Thoracic aorta endothelial cell (primary cell): ENCODE measurements around the gene PTPRCAP. TPM values are rescaled to one million over a fixed set of nuclear protein-coding genes. Genes with fewer than 3 reads are reported as not detected.

Experiments
- small RNA-seq: library from RNA; depleted of rRNA; stranded (forward); fragments of <200 nt; gene quantifications from one replicate; pipeline ENCODE3, GENCODE V24; 2012
- total RNA-seq: library from RNA; depleted of rRNA; stranded (reverse); fragments of >200 nt; gene quantifications from 2 replicates; pipeline ENCODE4 v1.2.3, GENCODE V29; 2012

Gene PTPRCAP, protein sequence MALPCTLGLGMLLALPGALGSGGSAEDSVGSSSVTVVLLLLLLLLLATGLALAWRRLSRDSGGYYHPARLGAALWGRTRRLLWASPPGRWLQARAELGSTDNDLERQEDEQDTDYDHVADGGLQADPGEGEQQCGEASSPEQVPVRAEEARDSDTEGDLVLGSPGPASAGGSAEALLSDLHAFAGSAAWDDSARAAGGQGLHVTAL
- 0.27 and 0.93 TPM in 2 replicates for total RNA-seq

DNA sequence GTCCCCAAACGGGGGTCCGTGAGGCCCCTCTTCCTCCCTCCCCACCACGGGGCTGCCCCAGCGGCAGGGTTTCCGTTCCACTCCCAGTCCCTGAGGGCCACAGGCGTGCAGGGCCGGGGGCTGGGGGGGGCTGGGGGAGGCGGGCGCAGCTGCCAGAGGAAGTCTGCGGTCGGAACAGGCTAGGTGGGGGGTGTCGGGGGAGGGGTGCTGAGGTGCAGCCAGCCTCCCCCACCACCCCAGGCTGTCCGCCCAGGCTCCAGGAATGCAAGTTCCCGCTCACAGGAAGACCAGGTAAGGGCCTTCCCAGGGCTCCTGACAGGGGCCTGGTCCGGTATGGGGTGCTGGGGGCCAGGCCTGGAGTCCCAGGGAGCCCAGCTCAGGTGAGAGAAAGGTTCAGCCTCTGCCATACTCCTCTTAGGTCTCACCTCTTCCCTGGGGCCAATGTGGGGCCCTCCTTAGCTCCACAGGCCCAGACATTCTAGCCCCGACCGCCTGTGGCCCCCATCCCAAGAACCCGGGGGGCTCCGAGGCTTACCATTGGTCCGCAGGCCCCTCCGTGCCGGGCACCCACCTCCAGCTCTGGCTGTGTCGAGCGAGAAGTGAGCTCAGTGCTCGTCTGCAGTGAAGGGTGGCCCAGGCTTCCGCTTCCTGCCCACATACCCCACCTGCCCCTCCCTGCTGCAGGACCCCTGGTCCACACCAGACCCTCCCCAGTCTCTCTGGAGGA, at the start of gene PTPRCAP:
TSS of gene PTPRCAP (minus strand) at position 601 of the 727 bp plus-strand sequence. CDS start at position 538, 63 bp downstream.

GRCh38 chr11:67482827-67483798, 45.6 kb upstream of the PTPRCAP start, which contains the start of gene AIP:
AIP (plus strand) TSS chr11:67483026; CDS start chr11:67483159, 133 bp downstream.

DNA sequence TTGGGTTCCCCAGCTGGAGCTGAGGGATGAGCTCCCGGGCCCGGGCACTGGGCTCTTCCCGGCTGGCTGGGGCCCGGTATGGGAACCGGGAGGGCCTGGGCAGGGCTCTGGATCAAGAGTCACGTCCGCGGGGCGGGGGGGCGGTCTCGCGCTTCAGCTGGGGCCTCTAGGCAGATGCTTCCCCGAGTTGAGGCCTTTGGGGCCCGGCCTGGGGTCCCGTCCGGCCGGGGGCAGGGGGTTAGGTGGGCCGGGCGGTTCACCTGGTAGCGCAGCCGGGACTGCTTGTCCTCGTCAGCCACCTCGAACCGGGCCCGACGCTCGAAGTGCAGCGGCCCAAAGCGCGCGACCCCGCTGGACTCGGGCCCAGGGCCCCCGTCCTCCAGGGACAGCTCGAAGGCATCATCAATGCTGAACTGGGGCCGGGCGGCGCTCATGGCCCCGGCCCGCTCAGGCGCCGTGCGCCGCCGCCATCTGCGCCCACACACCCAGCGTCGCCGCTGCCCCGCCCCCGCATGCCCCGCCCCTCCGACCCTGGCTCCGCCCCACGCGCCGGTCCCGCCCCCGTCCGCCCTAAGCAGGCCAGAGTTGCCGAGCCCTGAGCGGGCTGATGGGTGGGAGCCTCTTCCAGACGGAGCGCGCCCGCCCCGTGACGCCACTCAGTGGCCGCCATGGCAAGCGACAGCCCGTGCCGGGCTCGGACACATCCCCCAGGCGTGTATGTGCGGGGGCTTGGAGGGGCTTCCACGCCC, 31.5 kb upstream of the PTPRCAP start, which contains the start of gene TMEM134:
TSS of gene TMEM134 (minus strand) at position 493 of the 749 bp plus-strand sequence. CDS start at position 434, 59 bp downstream.

DNA sequence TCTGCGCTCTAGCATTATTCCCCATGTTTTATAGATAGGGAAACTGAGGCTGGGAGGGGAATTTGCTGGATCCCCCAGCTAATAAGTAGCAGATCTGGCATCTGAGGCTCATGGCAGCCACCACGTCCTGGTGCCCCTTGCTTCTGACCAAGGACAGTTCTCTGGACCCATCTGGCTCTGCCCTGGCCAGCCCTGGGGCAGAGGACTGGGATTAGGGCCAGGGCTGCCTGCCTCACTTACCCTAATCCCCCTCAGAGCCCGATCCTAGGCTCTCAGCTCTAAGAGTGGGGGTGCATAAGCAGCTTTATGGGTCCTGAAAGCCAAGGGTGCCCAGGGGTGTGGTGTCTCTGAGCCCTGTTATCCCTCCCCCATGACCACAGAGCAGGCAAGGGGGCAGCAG, 17.6 kb upstream of the PTPRCAP start, which contains the start of gene CABP4:
TSS of gene CABP4 (plus strand) at position 301 of the 400 bp plus-strand sequence. CDS start at position 371, 70 bp downstream.

GRCh38 chr11:67452141-67452952, 14.9 kb upstream of the PTPRCAP start, which contains the start of gene GPR152:
GPR152 (minus strand) TSS chr11:67452729; CDS start chr11:67452724, 5 bp downstream.

GRCh38 chr11:67428052-67429001, 9.2 kb downstream of the PTPRCAP start, which contains the start of gene RPS6KB2:
RPS6KB2 (plus strand) TSS chr11:67428494; CDS start chr11:67428546, 52 bp downstream.

DNA sequence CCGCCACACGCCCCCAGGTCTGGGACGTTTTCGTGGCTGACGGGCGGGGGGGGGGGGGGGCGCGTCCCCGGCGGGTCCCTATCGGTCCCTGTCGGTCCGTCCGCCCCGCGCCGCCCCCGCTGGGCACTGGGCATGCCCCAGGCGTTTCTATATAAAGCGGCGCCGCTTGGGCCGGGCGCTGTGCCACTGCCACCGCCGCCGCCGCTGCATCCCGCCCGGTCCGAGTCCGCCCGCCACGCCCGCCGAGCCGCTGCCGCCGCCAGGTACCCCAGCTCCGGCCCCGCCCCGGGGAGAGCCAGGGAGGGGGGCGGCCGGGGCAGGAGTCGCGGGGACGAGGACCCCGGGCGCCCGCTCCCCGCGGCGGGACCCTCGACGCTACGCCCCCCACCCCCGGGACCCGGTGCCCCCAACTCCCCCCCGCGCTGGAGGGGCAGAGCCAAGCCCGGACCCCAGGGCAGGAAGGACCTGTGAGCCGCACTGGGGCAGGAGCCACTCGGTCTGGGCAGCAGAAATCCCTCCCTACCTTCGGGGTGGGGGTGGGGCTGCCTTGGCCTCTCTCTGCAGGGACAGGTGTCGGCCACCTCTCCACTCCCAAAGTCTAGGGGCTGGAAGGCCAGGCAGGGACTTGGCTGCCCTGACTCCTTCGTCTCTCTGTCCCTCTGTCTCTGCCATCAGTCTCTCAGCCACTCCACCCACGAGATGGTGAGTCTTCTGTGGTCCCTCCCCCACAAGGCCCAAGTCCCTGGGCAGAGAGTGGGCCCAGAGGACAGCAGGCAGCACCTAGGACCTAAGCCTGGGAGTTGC, 21.8 kb downstream of the PTPRCAP start, which contains the start of gene CARNS1:
TSS of gene CARNS1 (plus strand) at position 178 of the 804 bp plus-strand sequence. CDS start at position 700, 522 bp downstream.

DNA sequence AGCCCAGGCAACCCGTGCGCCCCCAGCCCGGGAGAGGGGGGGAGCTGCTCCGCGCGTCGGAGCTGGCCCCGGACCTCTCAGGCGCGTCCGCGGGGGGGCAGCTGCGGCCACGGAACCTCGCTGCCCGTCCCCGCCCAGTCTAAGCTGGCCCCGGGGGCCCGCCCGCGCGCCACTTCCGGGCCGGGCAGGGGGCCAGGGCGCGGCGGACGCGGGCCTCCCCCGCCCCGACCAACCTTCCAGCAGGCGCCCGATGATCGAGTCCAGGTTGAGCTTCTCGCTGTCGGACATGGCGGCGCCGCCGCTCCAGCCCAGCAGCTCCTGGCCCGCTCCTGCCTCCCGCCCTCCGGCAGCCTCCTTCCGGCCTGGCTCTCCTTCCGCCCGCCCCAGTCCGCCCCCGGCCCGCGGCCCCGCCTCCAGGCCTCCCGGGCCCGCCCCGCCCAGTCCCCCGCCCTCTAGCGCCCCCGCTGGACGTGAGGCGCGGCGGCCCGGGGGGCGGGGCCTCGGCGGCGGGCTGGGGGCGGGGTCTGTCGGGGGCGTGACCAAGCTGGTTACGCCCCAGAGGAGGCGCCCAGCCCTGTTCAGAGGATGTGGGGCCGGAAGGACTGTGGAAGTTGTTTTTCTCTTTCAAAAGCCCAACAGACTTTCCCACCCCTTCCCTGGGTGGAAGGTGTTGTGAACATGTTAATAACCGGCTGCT, 35.8 kb downstream of the PTPRCAP start, which contains the start of gene PPP1CA:
TSS of gene PPP1CA (minus strand) at position 364 of the 697 bp plus-strand sequence. CDS start at position 288, 76 bp downstream.

GRCh38 chr11:67391304-67392182, 45.9 kb downstream of the PTPRCAP start, which contains the start of gene RAD9A:
RAD9A (plus strand) TSS chr11:67391986; CDS start chr11:67392045, 59 bp downstream.

Small RNA genes lying within 50 kb of the gene (small RNA-seq; reads per million reads assigned to genes)
- not detected for gene RNU6-1238P

Other genes with a start within 250 kb of the PTPRCAP start
- gene GRK2, start 171.2 kb downstream of the PTPRCAP start, total RNA-seq, result 29.1 and 39.3 TPM in 2 replicates
- gene ANKRD13D, start 148.4 kb downstream of the PTPRCAP start, total RNA-seq, result 22.1 and 23.5 TPM in 2 replicates
- gene SSH3, start 134.2 kb downstream of the PTPRCAP start, total RNA-seq, result 8.2 and 9.0 TPM in 2 replicates
- gene POLD4, start 84.1 kb downstream of the PTPRCAP start, total RNA-seq, result 37.9 and 45.9 TPM in 2 replicates
- 2.3 and 2.9 TPM in 2 replicates for gene CLCF1, start 64.1 kb downstream of the PTPRCAP start, total RNA-seq
- 4.4 and 6.7 TPM in 2 replicates for gene RAD9A, start 45.7 kb downstream of the PTPRCAP start, total RNA-seq
- gene PPP1CA, start 35.8 kb downstream of the PTPRCAP start, total RNA-seq, result 200 and 207 TPM in 2 replicates
- gene TBC1D10C, start 33.6 kb downstream of the PTPRCAP start, total RNA-seq, result not detected in 2 replicates
- 0.13 and 0.22 TPM in 2 replicates for gene CARNS1, start 22.0 kb downstream of the PTPRCAP start, total RNA-seq
- gene RPS6KB2, start 9.2 kb downstream of the PTPRCAP start, total RNA-seq, result 39.9 and 47.4 TPM in 2 replicates
- 84.4 and 99.6 TPM in 2 replicates for gene CORO1B, start 5.8 kb upstream of the PTPRCAP start, total RNA-seq
- gene GPR152, start 15.0 kb upstream of the PTPRCAP start, total RNA-seq, result not detected in 2 replicates
- gene CABP4, start 17.7 kb upstream of the PTPRCAP start, total RNA-seq, result 0.65 and 1.1 TPM in 2 replicates
- 19.4 and 20.2 TPM in 2 replicates for gene TMEM134, start 31.6 kb upstream of the PTPRCAP start, total RNA-seq
- gene AIP, start 45.3 kb upstream of the PTPRCAP start, total RNA-seq, result 34.6 and 37.0 TPM in 2 replicates
- gene PITPNM1, start 67.7 kb upstream of the PTPRCAP start, total RNA-seq, result 10.1 and 16.3 TPM in 2 replicates
- gene CDK2AP2, start 70.5 kb upstream of the PTPRCAP start, total RNA-seq, result 21.1 and 22.7 TPM in 2 replicates
- gene CABP2, start 85.8 kb upstream of the PTPRCAP start, total RNA-seq, result not detected in 2 replicates
- 635 and 696 TPM in 2 replicates for gene GSTP1, start 146.1 kb upstream of the PTPRCAP start, total RNA-seq
- 156 and 162 TPM in 2 replicates for gene NDUFV1, start 169.3 kb upstream of the PTPRCAP start, total RNA-seq
- gene NUDT8, start 192.3 kb upstream of the PTPRCAP start, total RNA-seq, result 9.6 and 12.3 TPM in 2 replicates
- not detected in 2 replicates for gene TBX10, start 202.1 kb upstream of the PTPRCAP start, total RNA-seq
- not detected in 2 replicates for gene ACY3, start 213.0 kb upstream of the PTPRCAP start, total RNA-seq
- gene ALDH3B2, start 236.9 kb upstream of the PTPRCAP start, total RNA-seq, result not detected in 2 replicates